Brain microvascular endothelial cell (primary cell): Measurements from ENCODE around the gene CANT1.

ENCODE experiments used
- DNase-seq: peaks from one replicate; pipeline ENCODE4 v3.0.0-alpha.2; 2020
- H3K27ac ChIP-seq: fragments of 250-450 bp; sonication (Bioruptor Pico); 2 replicates; pipeline ENCODE4 v1.5.1; 2020; ENCODE audit warnings: mild to moderate bottlenecking, moderate library complexity
- H3K27me3 ChIP-seq: fragments of 250-450 bp; sonication (Bioruptor Pico); replicated peaks from 2 replicates; pipeline ENCODE4 v1.5.1; 2020; ENCODE audit warnings: mild to moderate bottlenecking
- H3K36me3 ChIP-seq: fragments of 250-450 bp; sonication (Bioruptor Pico); replicated peaks from 2 replicates; pipeline ENCODE4 v1.5.1; 2020; ENCODE audit warnings: mild to moderate bottlenecking
- H3K4me3 ChIP-seq: 2 replicates; pipeline ENCODE4 v1.5.1; 2011; ENCODE audit warnings: low read depth, mild to moderate bottlenecking, control low read depth, low read length, moderate library complexity
- CTCF ChIP-seq: IDR thresholded peaks from 2 replicates; pipeline ENCODE4 v1.5.1; 2011; ENCODE audit warnings: low read depth, mild to moderate bottlenecking, moderate library complexity, low read length, control low read depth, inconsistent platforms; ENCODE audit errors: missing control alignments
- in situ Hi-C: cut with HindIII; loops from 2 replicates; pipeline ENCODE4 v1.10.0; 2017; ENCODE audit warnings: low sequenced_read_pairs, low pct_ligation_motif_present

Gene CANT1

DNA sequence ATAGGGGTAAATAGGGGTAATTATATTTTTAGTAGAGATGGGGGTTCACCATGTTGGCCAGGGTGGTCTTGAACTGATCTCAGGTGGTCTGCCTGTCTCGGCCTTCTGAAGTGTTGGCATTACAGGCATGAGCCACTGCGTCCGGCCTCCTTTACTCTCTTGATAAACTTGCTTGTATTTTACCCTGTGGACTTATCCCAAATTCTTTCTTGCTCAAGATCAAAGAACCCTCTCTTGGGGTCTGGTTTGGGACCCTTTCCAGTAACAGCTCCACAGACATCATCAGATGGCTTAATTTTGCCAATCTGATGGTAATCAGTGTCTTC lies 8.8 kb upstream of the CANT1 start:
- Histone ChIP-seq H3K4me3 (no peak overlapping the region), H3K27ac (no peak overlapping the region), H3K36me3 (no peaks in the 10 kb centered on the region), H3K27me3 (peaks cover 3% of the 10 kb centered on the region)
- TF ChIP-seq CTCF, result no peak
- in situ Hi-C loops, result no loop called here
- DNase-seq, result no peak

- TF ChIP-seq CTCF, result no peak
- no peak overlapping the region for H3K27ac ChIP-seq
- DNase-seq, result no peak
- no peaks in the 10 kb centered on the region for H3K36me3 ChIP-seq
- in situ Hi-C loops, result no loop called here
- peaks cover 3% of the 10 kb centered on the region for H3K27me3 ChIP-seq
- no peak overlapping the region for H3K4me3 ChIP-seq
These were observed 8.2 kb upstream of the CANT1 start for GRCh38 chr17:79017546-79018369.

GRCh38 chr17:79014158-79014758 lies 4.7 kb upstream of the CANT1 start:
- no peak for TF ChIP-seq CTCF
- H3K27ac ChIP-seq, result no peak overlapping the region
- H3K4me3 ChIP-seq, result no peak overlapping the region
- H3K36me3 ChIP-seq, result no peaks in the 10 kb centered on the region
- H3K27me3 ChIP-seq, result no peaks in the 10 kb centered on the region
- in situ Hi-C loops, result no loop called here
- no peak for DNase-seq

GRCh38 chr17:79012563-79013134 lies 3.1 kb upstream of the CANT1 start:
- H3K27me3 ChIP-seq, result no peaks in the 10 kb centered on the region
- no peak for DNase-seq
- H3K4me3 ChIP-seq, result no peak overlapping the region
- TF ChIP-seq CTCF, result no peak
- H3K36me3 ChIP-seq, result no peaks in the 10 kb centered on the region
- in situ Hi-C loops, result no loop called here
- no peak overlapping the region for H3K27ac ChIP-seq

DNA sequence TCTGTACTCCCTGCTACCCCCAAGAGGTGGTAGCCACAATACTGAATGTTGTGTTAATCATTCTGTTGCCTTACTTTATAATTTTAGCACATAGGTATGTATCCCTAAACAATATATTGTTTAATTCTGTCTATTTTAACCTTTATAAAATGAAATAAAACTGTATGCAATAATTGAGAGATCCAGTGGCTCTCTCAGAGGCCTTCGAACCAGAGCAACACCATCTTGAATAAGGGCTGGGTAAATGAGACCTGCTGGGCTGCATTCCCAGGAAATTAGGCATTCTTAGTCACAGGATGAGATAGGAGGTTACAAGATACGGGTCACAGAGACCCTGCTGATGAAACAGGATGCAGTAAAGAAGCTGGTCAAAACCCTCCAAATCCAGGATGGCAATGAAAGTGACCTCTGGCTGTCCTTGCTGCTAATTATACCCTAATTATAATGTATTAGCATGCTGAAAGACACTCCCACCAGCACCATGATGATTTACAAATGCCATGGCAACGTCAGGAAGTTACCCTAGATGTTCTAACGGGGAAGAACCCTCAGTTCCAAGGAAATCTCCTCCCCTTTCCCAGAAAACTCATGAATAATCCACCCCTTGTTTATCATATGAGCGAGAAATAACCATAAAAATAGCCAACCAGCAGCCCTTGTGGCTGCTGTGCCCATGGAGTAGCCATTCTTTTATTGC lies 2.0 kb upstream of the CANT1 start:
- H3K4me3 ChIP-seq, result no peak overlapping the region
- H3K36me3 ChIP-seq, result peaks cover 4% of the 10 kb centered on the region
- in situ Hi-C loops, result no loop called here
- peak; percentile 32 for DNase-seq
- no peaks in the 10 kb centered on the region for H3K27me3 ChIP-seq
- no peak for TF ChIP-seq CTCF
- H3K27ac ChIP-seq, result peak overlapping the region; percentile 42
